Psoas muscle (tissue), 8 donors: ENCODE results near the gene SMC4. TPM values are rescaled to one million over a fixed set of nuclear protein-coding genes. Genes with fewer than 3 reads are reported as not detected.

Experiments used
- ATAC-seq, 4 donors: fragments of 200-7000 bp; cut with Tn5 transposase; one replicate each; pipeline ENCODE4 v1.9.1; 2020; ENCODE audit warnings: moderate library complexity in 3 of 4, mild to moderate bottlenecking in 2 of 4
- DNase-seq, 2 donors: peaks; one replicate each; pipeline ENCODE4 v3.0.0-alpha.2; 2020
- H3K27ac ChIP-seq: fragments of 200-600 bp; one replicate; pipeline ENCODE4 v1.8.0; 2022
- H3K27me3 ChIP-seq, 3 donors: fragments of 200-600 bp in 1 of 3; one replicate each; pipeline versions ENCODE4 v1.6.1 to v1.8.0; 2013 to 2022; ENCODE audit warnings: low read length in 2 of 3, mild to moderate bottlenecking in 2 of 3, moderate library complexity in 1 of 3; ENCODE audit not compliant: insufficient read depth in 3 of 3
- H3K36me3 ChIP-seq, 2 donors: fragments of 200-600 bp in 1 of 2; one replicate each; pipeline versions ENCODE4 v1.6.1 to v1.8.0; 2013 to 2022; ENCODE audit warnings: low read depth in 1 of 2, mild to moderate bottlenecking in 1 of 2, moderate library complexity in 1 of 2; ENCODE audit not compliant: insufficient read depth in 1 of 2
- H3K4me1 ChIP-seq: fragments of 200-600 bp; one replicate; pipeline ENCODE4 v1.8.0; 2022
- H3K4me3 ChIP-seq: fragments of 200-600 bp; one replicate; pipeline ENCODE4 v1.8.0; 2022; ENCODE audit warnings: mild to moderate bottlenecking
- H3K9me3 ChIP-seq: fragments of 200-600 bp; one replicate; pipeline ENCODE4 v1.8.0; 2022
- WGBS, 3 donors: extraction: QIAGEN DNeasy Blood & Tissue Kit; methylation state at CpG; one replicate each; pipeline versions ENCODE4 v1.1.6 to v1.1.7; 2013; 5-methylcytosine and 5-hydroxymethylcytosine counted together
- intact Hi-C, 2 donors: fragments of 100-400 bp; cut with DNase I; formaldehyde crosslinking; loops; one replicate each; pipeline versions ENCODE4 v1.11.0 to v1.14.2; 2022
- polyA plus RNA-seq, 3 donors: library from polyadenylated mRNA; stranded (reverse); fragments of 200-250 nt; gene quantifications; one replicate each; pipeline ENCODE4 v1.2.3, GENCODE V29; 2013
- total RNA-seq, 4 donors: library from RNA; stranded (reverse); fragmentation: NEBNext Ultra II Directional in 2 of 4; extraction: Animal tissue kit (Norgen Biotek cat#: 25700) in 2 of 4; gene quantifications; one replicate each; pipeline versions ENCODE4 v1.2.1 to v1.2.4, GENCODE V29; 2021 to 2023
- TF ChIP-seq, protein P1 (sequence below): fragments of 200-600 bp; IDR thresholded peaks from one replicate; pipeline ENCODE4 v1.8.0; 2022; ENCODE audit warnings: antibody characterized with exemption
- donor health status: healthy with polysubstance abuse.
- donor health status: DM: no; HTN: no; CAD: no; lungs with moderate emphysema.
- donor health status: Bipolar disorder and iron deficiency.
- donor health status: healthy.
- donor health status: DM: yes; HTN: yes; CAD: no.
- donor health status: DM: no; HTN: no; CAD: no.
- donor health status: DM: no; HTN: no; CAD: no.
- donor health status: DM: yes; HTN: yes; CAD: no.

Gene SMC4
- total and polyA plus RNA-seq, 7 donors, result 6.9 to 17.3 (median 8.6) TPM

GRCh38 chr3:160454995-160455394 is 55.5 kb downstream of the SMC4 start:
- H3K4me1 ChIP-seq, result peaks cover 3% of the 10 kb centered on the region
- DNase-seq, result no peak
- TF ChIP-seq, protein P1, sequence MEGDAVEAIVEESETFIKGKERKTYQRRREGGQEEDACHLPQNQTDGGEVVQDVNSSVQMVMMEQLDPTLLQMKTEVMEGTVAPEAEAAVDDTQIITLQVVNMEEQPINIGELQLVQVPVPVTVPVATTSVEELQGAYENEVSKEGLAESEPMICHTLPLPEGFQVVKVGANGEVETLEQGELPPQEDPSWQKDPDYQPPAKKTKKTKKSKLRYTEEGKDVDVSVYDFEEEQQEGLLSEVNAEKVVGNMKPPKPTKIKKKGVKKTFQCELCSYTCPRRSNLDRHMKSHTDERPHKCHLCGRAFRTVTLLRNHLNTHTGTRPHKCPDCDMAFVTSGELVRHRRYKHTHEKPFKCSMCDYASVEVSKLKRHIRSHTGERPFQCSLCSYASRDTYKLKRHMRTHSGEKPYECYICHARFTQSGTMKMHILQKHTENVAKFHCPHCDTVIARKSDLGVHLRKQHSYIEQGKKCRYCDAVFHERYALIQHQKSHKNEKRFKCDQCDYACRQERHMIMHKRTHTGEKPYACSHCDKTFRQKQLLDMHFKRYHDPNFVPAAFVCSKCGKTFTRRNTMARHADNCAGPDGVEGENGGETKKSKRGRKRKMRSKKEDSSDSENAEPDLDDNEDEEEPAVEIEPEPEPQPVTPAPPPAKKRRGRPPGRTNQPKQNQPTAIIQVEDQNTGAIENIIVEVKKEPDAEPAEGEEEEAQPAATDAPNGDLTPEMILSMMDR, result no peak
- no peaks in the 10 kb centered on the region for H3K36me3 ChIP-seq
- H3K4me3 ChIP-seq, result no peak overlapping the region
- ATAC-seq, result no peak
- H3K9me3 ChIP-seq, result no peaks in the 10 kb centered on the region
- intact Hi-C loops, result no loop called here
- peaks cover 0 to 9% (median 4%) of the 10 kb centered on the region in 3 donors for H3K27me3 ChIP-seq
- no peak overlapping the region for H3K27ac ChIP-seq
- 53 to 69% (median 55%) methylated on average over 1 of the region's 1 CpG for WGBS, 3 donors

DNA sequence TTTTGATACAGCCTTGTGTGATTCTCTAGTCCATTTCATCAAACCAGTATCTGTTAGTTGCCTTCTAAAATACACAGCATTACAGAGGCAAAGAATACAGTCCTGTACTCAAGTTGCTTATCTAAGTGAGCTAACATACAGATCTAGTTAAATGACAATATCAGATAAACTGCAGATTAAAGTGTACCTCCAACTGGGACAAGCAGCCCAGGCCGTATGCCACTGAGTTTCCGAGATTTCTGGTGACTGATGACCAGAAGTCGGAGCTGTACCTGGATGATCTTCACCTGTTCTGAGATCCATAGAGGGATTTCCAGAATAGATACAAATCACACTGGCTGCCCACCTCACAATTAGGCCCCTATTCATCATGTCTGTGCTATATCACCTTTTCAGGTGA is 56.4 kb downstream of the SMC4 start:
- Histone ChIP-seq H3K36me3 (no peaks in the 10 kb centered on the region), H3K27ac (no peak overlapping the region), H3K27me3 (peaks cover 0 to under 1% (median 0%) of the 10 kb centered on the region in 3 donors), H3K9me3 (no peaks in the 10 kb centered on the region), H3K4me1 (no peaks in the 10 kb centered on the region), H3K4me3 (no peak overlapping the region)
- TF ChIP-seq, protein P1, result no peak
- no peak for DNase-seq
- ATAC-seq, result no peak
- WGBS, 3 donors, result 86 to 89% (median 88%) methylated on average over 3 of the region's 3 CpGs
- intact Hi-C loops, result no loop called here

- TF ChIP-seq, protein P1, result no peak
- ATAC-seq, result no peak
Observed at GRCh38 chr3:160458151-160458550, 58.7 kb downstream of the SMC4 start.

GRCh38 chr3:160459450-160459970 is 60.1 kb downstream of the SMC4 start:
- TF ChIP-seq, protein P1, result no peak
- Histone ChIP-seq H3K27ac (no peak overlapping the region), H3K4me3 (no peak overlapping the region), H3K4me1 (no peaks in the 10 kb centered on the region), H3K27me3 (no peaks in the 10 kb centered on the region), H3K9me3 (no peaks in the 10 kb centered on the region), H3K36me3 (no peaks in the 10 kb centered on the region)
- DNase-seq, result no peak
- intact Hi-C loops, result no loop called here
- 90 to 95% (median 92%) methylated on average over 9 of the region's 9 CpGs for WGBS, 3 donors
- ATAC-seq, result no peak

More at GRCh38 chr3:160458151-160458550, 58.7 kb downstream of the SMC4 start:
- WGBS, 3 donors, result 85 to 87% (median 86%) methylated on average over 4 of the region's 4 CpGs
- H3K9me3 ChIP-seq, result no peaks in the 10 kb centered on the region
- intact Hi-C loops, result no loop called here
- H3K4me3 ChIP-seq, result no peak overlapping the region
- no peaks in the 10 kb centered on the region for H3K4me1 ChIP-seq
- H3K27me3 ChIP-seq, result no peaks in the 10 kb centered on the region
- no peak for DNase-seq
- no peak overlapping the region for H3K27ac ChIP-seq
- no peaks in the 10 kb centered on the region for H3K36me3 ChIP-seq

GRCh38 chr3:160460033-160460432 is 60.6 kb downstream of the SMC4 start:
- intact Hi-C loops, result no loop called here
- WGBS, 3 donors, result 83 to 84% (median 83%) methylated on average over 3 of the region's 3 CpGs

More at GRCh38 chr3:160460033-160460432, 60.6 kb downstream of the SMC4 start:
- Histone ChIP-seq H3K27me3 (no peaks in the 10 kb centered on the region), H3K9me3 (no peaks in the 10 kb centered on the region), H3K27ac (no peak overlapping the region), H3K4me1 (no peaks in the 10 kb centered on the region), H3K36me3 (no peaks in the 10 kb centered on the region), H3K4me3 (no peak overlapping the region)
- no peak for DNase-seq
- TF ChIP-seq, protein P1, result no peak
- ATAC-seq, result no peak
